ENCODE measurements around the gene GRM5.

DNA sequence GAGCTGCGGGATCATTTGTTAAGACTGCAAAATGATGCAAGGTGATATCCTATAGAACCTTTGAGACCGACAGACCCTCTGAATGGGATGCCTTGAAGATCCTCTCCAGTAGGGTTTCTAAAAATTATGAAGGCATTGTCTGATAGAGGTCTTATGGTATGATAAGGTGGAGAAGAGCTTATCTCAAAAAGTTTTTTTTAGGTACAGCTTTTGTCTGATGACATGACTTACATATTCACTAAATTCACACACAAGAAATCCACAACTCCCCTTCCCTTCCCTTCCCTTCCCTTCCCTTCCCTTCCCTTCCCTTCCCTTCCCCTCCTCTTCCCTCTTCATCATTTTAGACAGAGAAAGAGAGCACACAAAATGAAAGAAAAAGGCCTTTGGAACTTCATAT is 609.8 kb downstream of the GRM5 start:
- TF ChIP-seq, protein P1, sequence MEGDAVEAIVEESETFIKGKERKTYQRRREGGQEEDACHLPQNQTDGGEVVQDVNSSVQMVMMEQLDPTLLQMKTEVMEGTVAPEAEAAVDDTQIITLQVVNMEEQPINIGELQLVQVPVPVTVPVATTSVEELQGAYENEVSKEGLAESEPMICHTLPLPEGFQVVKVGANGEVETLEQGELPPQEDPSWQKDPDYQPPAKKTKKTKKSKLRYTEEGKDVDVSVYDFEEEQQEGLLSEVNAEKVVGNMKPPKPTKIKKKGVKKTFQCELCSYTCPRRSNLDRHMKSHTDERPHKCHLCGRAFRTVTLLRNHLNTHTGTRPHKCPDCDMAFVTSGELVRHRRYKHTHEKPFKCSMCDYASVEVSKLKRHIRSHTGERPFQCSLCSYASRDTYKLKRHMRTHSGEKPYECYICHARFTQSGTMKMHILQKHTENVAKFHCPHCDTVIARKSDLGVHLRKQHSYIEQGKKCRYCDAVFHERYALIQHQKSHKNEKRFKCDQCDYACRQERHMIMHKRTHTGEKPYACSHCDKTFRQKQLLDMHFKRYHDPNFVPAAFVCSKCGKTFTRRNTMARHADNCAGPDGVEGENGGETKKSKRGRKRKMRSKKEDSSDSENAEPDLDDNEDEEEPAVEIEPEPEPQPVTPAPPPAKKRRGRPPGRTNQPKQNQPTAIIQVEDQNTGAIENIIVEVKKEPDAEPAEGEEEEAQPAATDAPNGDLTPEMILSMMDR (IDR thresholded peaks at IDR 0.05; ENCODE audit: low read depth, low read length), result no peak
- no peak for TF ChIP-seq EZH2phosphoT487 (IDR thresholded peaks at IDR 0.05; ENCODE audit: low read depth)
